ENCODE data around the gene PARVG. TPM values are rescaled to one million over a fixed set of nuclear protein-coding genes. Genes with fewer than 3 reads are reported as not detected.

PARVG gene
- total and polyA plus RNA-seq, 9 of the 15 experiments (the other 6 are each of a cell fraction or from before 2014, with no cell fraction given): 0.35 TPM; not detected in 8

DNA sequence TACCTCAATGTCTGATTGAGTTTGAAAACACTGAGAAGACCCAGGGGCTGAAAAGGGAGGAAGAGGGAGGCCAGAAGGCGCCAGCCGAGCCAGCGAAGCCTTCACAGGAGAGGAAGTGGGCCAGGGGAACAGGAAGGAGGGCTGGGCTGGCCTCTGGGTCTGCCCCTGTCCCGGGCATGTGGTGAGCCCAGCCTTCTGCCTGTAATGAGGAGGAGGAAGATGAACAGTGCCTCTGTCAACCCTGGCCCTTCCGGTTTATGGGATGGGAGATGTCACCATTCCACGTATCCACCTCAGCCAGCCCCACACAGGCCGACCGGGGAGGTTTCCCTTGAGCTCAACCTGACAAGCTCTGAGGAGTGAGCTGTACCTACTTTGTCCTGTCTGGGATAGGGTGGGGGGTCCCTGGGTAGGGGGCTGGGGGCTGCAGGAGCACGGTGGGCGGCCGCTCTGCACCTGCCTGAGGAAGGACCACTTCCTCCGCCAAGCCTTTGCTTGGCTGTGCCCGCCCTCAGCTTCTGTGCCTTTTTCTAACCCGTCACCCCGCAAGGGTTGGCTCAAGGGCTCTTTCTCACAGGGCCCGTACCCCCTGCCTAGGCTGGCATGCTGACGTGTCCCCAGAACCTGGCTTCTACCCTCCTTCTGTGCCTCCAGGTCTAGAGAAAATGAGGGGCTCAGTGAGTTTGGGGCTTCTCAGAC lies 2.0 kb downstream of the PARVG start:
- no TSS peak for BruUV-seq (replicated peaks)
- FAIRE-seq (no peak), ATAC-seq (peak; percentile 37; the same call in 2 of the 3 replicates), DNase-seq (ENCODE audit: extremely low read depth in 1 of 4, low spot score in 3 of 4) (no peak)
- Histone ChIP-seq H3K4me3 (no peak overlapping the region), H2AFZ (ENCODE audit: low read depth, low read length) (no peak overlapping the region), H3K4me2 (ENCODE audit: insufficient read depth, low read length) (no peak overlapping the region), H4K20me1 (replicated peaks; ENCODE audit: control insufficient read depth, insufficient read depth, low read length) (peaks cover 4% of the 10 kb centered on the region; the same call in 1 of the 2 replicates), H3K9me1 (ENCODE audit: control insufficient read depth, insufficient read depth, low read length) (no peaks in the 10 kb centered on the region), H3K36me3 (ENCODE audit: control insufficient read depth, insufficient read depth, low read length) (no peaks in the 10 kb centered on the region), H3K9ac (ENCODE audit: insufficient read depth in 1 of 2, low read depth in 2 of 2, low read length in 2 of 2) (no peak overlapping the region; a peak in 1 of 4 replicates), H3K27ac (ENCODE audit: extremely low read depth, low read depth, low read length) (no peak overlapping the region), H3K4me1 (replicated peaks in 1 of 2; ENCODE audit: control insufficient read depth in 2 of 2, insufficient read depth in 2 of 2, low read length in 2 of 2) (peaks cover 0 to 11% of the 10 kb centered on the region in 2 experiments; a peak in 2 of 5 replicates), H3K9me3 (replicated peaks; ENCODE audit: control insufficient read depth, insufficient read depth, low read depth, low read length) (no peaks in the 10 kb centered on the region), H3K79me2 (ENCODE audit: control insufficient read depth, insufficient read depth, low read length) (no peaks in the 10 kb centered on the region), H3K27me3 (ENCODE audit: control insufficient read depth in 2 of 2, insufficient read depth in 2 of 2, low read length in 2 of 2) (peaks cover 19 to 40% of the 10 kb centered on the region in 2 experiments; a peak in 4 of 5 replicates)
- intact Hi-C loops (cut with micrococcal nuclease): no loop called here
- 0% methylated on average over 6 of the region's 17 CpGs for WGBS (ENCODE audit: insufficient coverage, low coverage, missing lambda C conversion rate)
- in situ Hi-C loops (cut with MboI): no loop called here
- ChIA-PET CTCF (ENCODE audit: low intra/inter-chr PET ratio) (no interaction called here), POLR2A (no interaction called here)
- no peak for TF ChIP-seq ELF1 (tag; IDR thresholded peaks at IDR 0.05)
- TF ChIP-seq, protein P1, sequence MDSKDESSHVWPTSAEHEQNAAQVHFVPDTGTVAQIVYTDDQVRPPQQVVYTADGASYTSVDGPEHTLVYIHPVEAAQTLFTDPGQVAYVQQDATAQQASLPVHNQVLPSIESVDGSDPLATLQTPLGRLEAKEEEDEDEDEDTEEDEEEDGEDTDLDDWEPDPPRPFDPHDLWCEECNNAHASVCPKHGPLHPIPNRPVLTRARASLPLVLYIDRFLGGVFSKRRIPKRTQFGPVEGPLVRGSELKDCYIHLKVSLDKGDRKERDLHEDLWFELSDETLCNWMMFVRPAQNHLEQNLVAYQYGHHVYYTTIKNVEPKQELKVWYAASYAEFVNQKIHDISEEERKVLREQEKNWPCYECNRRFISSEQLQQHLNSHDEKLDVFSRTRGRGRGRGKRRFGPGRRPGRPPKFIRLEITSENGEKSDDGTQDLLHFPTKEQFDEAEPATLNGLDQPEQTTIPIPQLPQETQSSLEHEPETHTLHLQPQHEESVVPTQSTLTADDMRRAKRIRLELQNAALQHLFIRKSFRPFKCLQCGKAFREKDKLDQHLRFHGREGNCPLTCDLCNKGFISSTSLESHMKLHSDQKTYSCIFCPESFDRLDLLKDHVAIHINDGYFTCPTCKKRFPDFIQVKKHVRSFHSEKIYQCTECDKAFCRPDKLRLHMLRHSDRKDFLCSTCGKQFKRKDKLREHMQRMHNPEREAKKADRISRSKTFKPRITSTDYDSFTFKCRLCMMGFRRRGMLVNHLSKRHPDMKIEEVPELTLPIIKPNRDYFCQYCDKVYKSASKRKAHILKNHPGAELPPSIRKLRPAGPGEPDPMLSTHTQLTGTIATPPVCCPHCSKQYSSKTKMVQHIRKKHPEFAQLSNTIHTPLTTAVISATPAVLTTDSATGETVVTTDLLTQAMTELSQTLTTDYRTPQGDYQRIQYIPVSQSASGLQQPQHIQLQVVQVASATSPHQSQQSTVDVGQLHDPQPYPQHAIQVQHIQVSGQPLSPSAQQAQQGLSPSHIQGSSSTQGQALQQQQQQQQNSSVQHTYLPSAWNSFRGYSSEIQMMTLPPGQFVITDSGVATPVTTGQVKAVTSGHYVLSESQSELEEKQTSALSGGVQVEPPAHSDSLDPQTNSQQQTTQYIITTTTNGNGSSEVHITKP (IDR thresholded peaks at IDR 0.05; ENCODE audit: partially characterized antibody): no peak
- no peak for TF ChIP-seq HDAC2 (IDR thresholded peaks at IDR 0.05)
- TF ChIP-seq, protein P2, sequence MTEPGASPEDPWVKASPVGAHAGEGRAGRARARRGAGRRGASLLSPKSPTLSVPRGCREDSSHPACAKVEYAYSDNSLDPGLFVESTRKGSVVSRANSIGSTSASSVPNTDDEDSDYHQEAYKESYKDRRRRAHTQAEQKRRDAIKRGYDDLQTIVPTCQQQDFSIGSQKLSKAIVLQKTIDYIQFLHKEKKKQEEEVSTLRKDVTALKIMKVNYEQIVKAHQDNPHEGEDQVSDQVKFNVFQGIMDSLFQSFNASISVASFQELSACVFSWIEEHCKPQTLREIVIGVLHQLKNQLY (CRISPR knock-in tag; conservative IDR thresholded peaks at IDR 0.05): no peak
- TF ChIP-seq KLF6 (CRISPR knock-in tag; IDR thresholded peaks at IDR 0.05; ENCODE audit: borderline replicate concordance): no peak
- TF ChIP-seq NFIC (IDR thresholded peaks at IDR 0.05): no peak
- TF ChIP-seq KAT2B (IDR thresholded peaks at IDR 0.05; ENCODE audit: low read depth, low read length): no peak
- no peak for TF ChIP-seq XRCC5 (IDR thresholded peaks at IDR 0.05; ENCODE audit: low read depth, low read length)
- no peak for TF ChIP-seq SNIP1 (IDR thresholded peaks at IDR 0.05; ENCODE audit: low read depth)
- no peak for TF ChIP-seq FOXM1 (IDR thresholded peaks at IDR 0.05; ENCODE audit: low read depth)
- TF ChIP-seq FOXM1 (CRISPR knock-in tag; IDR thresholded peaks at IDR 0.05; ENCODE audit: low read depth): no peak
- TF ChIP-seq, protein P3, sequence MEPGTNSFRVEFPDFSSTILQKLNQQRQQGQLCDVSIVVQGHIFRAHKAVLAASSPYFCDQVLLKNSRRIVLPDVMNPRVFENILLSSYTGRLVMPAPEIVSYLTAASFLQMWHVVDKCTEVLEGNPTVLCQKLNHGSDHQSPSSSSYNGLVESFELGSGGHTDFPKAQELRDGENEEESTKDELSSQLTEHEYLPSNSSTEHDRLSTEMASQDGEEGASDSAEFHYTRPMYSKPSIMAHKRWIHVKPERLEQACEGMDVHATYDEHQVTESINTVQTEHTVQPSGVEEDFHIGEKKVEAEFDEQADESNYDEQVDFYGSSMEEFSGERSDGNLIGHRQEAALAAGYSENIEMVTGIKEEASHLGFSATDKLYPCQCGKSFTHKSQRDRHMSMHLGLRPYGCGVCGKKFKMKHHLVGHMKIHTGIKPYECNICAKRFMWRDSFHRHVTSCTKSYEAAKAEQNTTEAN (CRISPR knock-in tag; IDR thresholded peaks at IDR 0.05): no peak
- TF ChIP-seq, protein P4, sequence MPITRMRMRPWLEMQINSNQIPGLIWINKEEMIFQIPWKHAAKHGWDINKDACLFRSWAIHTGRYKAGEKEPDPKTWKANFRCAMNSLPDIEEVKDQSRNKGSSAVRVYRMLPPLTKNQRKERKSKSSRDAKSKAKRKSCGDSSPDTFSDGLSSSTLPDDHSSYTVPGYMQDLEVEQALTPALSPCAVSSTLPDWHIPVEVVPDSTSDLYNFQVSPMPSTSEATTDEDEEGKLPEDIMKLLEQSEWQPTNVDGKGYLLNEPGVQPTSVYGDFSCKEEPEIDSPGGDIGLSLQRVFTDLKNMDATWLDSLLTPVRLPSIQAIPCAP (CRISPR knock-in tag; IDR thresholded peaks at IDR 0.05; ENCODE audit: borderline replicate concordance): no peak
- no peak for TF ChIP-seq ZBTB1 (CRISPR knock-in tag; IDR thresholded peaks at IDR 0.05; ENCODE audit: borderline replicate concordance, low read depth)
- TF ChIP-seq MCM2 (IDR thresholded peaks at IDR 0.05; ENCODE audit: low read depth): no peak
- no peak for TF ChIP-seq ZFX (CRISPR knock-in tag; IDR thresholded peaks at IDR 0.05)
- no peak for TF ChIP-seq ZNF140 (CRISPR knock-in tag; IDR thresholded peaks at IDR 0.05)

Measured in K562 (cell line).